ENCODE data around the gene OR8B12.
"Not testable (repeated sequence)": the region's sequence is repeated elsewhere in the genome, so short reads cannot be mapped to it uniquely, and the experiment has no call there.

The OR8B12 gene

DNA sequence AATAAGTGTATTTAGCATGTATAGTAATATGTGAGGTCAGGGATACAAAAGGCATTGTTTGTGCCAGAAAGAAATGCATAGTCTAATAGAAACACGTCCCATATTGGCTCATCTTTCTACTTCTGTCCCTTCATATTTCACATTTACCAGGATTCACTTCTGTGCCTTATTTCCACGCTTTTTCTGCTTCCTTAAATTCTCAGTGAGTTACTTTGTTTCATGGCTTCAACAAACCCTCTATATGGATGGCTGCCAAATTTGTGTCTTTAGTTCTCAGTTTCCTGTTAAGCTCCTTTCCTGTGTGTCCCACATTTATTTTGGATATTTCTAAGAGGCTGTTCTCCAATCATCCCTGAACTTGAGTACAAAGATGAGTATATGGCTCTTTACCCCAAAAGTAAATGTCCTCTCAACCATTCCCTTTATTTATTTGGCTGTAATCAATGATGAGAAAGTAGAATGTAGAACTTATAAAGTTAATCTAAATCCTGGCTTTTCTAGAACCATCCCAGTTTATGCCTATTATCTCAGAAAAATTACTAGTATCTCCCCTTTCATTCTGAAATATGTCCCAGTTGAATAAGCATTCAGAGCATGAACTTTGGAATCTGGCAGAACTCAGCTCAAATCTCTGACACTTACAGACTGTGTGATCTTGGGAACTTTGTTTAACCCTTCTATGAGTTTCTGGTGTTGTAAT lies 23.5 kb downstream of the OR8B12 start:
- no peak for DNase-seq

DNA sequence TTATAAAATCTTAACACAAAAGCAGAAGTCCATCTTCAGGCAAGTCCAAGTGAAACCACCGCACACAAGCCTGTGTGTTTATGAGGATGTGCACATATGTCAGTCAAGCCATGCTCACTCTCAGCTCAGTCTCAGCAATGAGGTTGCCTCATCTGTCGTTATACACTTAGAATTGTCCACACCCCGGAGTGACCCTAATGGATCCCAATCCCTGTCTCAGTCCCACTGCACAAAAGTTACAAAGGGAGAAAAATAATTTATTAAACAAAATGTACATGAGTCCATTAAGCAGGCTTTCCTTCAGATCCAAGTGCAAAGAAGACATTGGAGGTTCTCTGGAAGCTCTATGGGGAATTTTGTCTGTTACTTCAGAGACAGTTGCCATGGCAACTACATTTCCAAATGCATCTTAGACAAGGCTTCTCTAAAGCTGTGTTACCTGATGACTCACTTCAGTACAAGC lies 24.4 kb downstream of the OR8B12 start:
- DNase-seq, result no peak

- DNase-seq, result no peak
These were observed 26.1 kb downstream of the OR8B12 start for GRCh38 chr11:124517314-124517713.

GRCh38 chr11:124514675-124515074 lies 28.8 kb downstream of the OR8B12 start:
- DNase-seq, result not testable (repeated sequence)

DNA sequence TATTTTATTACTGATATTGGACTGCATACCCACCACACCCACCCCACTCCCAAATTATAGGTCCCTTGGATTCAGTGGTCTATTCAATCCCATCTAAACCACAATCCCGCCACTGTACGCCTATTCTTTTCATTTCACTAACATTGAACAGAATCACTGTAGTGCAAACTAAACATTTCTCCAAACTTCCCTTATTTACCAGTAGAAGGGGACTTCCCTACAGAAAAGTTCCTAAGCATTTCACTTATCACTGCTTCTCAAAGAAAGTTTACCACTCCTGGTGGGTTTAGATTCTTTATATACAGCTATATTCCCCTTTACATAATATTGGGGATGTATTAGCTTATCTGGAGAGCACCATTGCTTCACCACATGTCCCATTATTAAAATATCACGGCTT lies 29.3 kb downstream of the OR8B12 start:
- no peak for DNase-seq

DNA sequence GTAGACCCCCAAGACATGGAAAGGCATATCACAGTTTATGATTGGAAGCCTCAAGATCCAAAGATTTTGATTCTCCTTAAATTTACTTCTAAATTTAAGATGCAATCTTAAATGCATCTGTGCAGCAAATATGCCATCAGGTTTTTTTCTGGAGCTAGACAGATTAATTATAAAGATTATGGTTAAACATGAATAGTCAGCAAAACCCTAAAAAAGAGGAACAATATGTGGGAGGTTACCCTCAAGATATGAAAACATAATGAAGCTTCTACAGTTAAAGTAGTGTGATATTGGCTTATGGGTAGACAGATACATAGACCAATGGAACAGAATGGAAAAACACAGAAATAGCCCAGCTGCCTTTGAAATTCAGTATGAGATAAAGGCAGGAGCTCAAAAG lies 31.7 kb downstream of the OR8B12 start:
- DNase-seq, result no peak

- DNase-seq, result no peak
These were observed 33.2 kb downstream of the OR8B12 start for GRCh38 chr11:124510279-124510678.

DNA sequence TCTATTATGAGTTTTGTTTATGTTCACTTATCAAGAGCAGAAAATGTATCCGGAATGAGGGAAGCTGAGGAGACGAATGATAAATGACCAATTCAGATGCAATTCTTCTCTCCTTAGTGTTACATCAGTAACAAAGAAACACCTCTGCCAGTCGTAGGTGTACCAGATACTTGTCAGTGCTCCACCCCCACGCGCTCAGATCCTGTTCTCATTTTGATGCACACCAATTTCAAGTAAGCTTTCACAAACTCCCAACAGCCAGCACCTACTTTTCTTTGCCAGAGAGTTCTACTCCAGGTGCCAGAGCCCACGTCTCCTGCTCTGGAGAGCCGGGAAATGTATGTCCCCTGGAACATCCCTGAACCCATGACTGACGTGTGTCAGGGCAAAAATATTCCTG lies 43.7 kb downstream of the OR8B12 start:
- no peak for DNase-seq

DNA sequence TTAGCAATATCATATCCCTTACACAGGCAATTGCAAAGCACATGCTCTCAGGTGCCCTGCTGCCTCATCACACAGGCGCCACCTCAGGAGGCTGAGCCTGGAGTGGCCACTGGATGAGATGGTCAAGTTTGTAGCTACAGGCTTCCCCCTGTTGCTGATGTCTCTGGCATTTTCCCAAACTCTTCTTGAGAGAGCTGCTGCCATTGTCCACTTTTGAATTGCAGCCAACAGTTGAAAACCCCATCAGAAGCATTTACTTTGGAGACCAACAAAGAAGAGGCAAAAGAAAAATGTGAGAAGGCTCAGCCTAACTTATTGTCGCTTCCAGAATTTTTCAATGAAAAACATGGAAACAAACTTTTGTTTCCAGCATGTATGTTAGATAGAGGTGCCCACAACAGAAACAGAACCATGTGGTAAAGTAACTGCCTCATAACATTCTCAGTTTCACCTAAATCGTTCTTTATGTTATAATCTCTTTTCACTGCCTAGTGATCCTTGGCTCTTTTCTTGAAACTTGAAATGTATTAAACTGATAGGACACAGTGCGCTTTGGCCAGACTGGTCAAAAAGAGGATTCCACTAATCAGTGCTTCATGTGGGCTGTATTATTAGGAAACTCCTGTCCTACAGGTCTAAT lies 50.3 kb downstream of the OR8B12 start:
- no peak for DNase-seq
